GM19467 (cell line): ENCODE data around the gene ATG2B.

Experiments used
- ATAC-seq: cut with Tn5 transposase; IDR thresholded peaks from one replicate; pipeline ENCODE4 v1.9.1; 2021; ENCODE audit warnings: mild to moderate bottlenecking, moderate library complexity; ENCODE audit not compliant: unreplicated experiment

Gene ATG2B

DNA sequence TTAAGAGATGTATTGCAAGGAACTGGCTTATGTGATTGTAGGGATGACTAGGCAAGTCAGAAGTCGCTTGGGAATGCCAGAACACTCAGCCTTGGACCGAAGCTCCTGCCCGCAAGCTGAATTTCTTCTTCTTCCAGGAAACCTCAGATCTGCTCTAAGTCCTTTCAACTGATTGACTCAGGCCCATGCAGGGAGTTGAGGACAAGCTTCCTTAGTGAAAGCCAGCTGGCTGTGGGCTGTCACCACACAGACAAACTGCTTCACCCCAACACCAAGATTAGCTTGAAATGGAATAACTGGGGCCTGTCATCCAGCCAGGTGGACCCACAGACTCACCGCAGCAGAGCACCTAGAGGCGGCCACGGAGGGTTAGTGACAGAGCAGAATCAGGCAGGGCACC lies 133.8 kb downstream of the ATG2B start:
- no peak for ATAC-seq
